A549 (cell line): ENCODE measurements around the gene TMEM44. TPM values are rescaled to one million over a fixed set of nuclear protein-coding genes. Genes with fewer than 3 reads are reported as not detected.

Experiments
- ATAC-seq, 2 experiments: fragments of 200-7000 bp in 1 of 2; fragments of >200 bp in 1 of 2; cut with Nextera tagmentation in 1 of 2; cut with Tn5 transposase in 1 of 2; 3 replicates each; pipeline versions ENCODE4 v1.8.0 to v1.9.1; 2018 to 2020; ENCODE audit warnings: mild to moderate bottlenecking in 1 of 2, moderate library complexity in 1 of 2
- CTCF ChIA-PET: fragments of 300-600 bp; sonication (Branson Sonifier 250); formaldehyde crosslinking; extraction: SDS; loops from one replicate; lab custom pipeline; 2021; ENCODE audit warnings: antibody characterized with exemption, inconsistent platforms; lab: Yijun Ruan, JAX
- POLR2A ChIA-PET: fragments of 350-600 bp; formaldehyde crosslinking; extraction: SDS; loops from one replicate; lab custom pipeline; 2021; ENCODE audit warnings: antibody characterized with exemption, inconsistent platforms; lab: Yijun Ruan, JAX
- DNase-seq, 2 experiments: peaks; one replicate each; pipeline versions ENCODE4 v3.0.0 to v3.0.0-alpha.2; 2011 to 2016; ENCODE audit warnings: low read depth in 1 of 2, low spot score in 1 of 2
- FAIRE-seq: peaks from 2 replicates; lab custom pipeline; 2011; peaks lifted over from hg19 to GRCh38; lab: Jason Lieb, UNC
- H3K27ac ChIP-seq, 2 experiments: fragments of >200 bp; sonication (Bioruptor Twin); formaldehyde crosslinking; 3 replicates each; pipeline ENCODE4 v1.5.1; 2016 to 2017
- H3K4me1 ChIP-seq: fragments of >200 bp; sonication (Bioruptor Twin); formaldehyde crosslinking; 3 replicates; pipeline ENCODE4 v1.6.1; 2016
- H3K4me2 ChIP-seq: fragments of >200 bp; sonication (Bioruptor Twin); formaldehyde crosslinking; 3 replicates; pipeline ENCODE4 v1.6.1; 2016
- H3K4me3 ChIP-seq: fragments of >200 bp; sonication (Bioruptor Twin); formaldehyde crosslinking; 3 replicates; pipeline ENCODE4 v1.5.1; 2016
- H3K9me3 ChIP-seq: fragments of >200 bp; sonication (Bioruptor Twin); formaldehyde crosslinking; 3 replicates; pipeline ENCODE4 v1.6.1; 2016
- BHLHE40 ChIP-seq: IDR thresholded peaks from 2 replicates; pipeline ENCODE4 v1.6.1; 2012; ENCODE audit warnings: low read depth, low read length, inconsistent platforms
- CBX8 ChIP-seq: fragments of 200-600 bp; sonication (generic); IDR thresholded peaks from 2 replicates; pipeline ENCODE4 v1.6.1; 2016
- CHD2 ChIP-seq: fragments of 150-350 bp; IDR thresholded peaks from 2 replicates; pipeline ENCODE4 v1.6.1; 2014; ENCODE audit warnings: low read length; ENCODE audit not compliant: partially characterized antibody
- E2F6 ChIP-seq: IDR thresholded peaks from 2 replicates; pipeline ENCODE4 v1.6.1; 2012; ENCODE audit warnings: low read depth, borderline replicate concordance
- ESRRA ChIP-seq: fragments of 150-350 bp; IDR thresholded peaks from 2 replicates; pipeline ENCODE4 v1.6.1; 2014; ENCODE audit warnings: mild to moderate bottlenecking, low read length, borderline replicate concordance
- FOSB ChIP-seq: fragments of 250-450 bp; sonication (Bioruptor Pico); IDR thresholded peaks from 2 replicates; pipeline ENCODE4 v1.5.0; 2020; ENCODE audit warnings: mild to moderate bottlenecking, moderate library complexity
- GATA3 ChIP-seq: IDR thresholded peaks from 2 replicates; pipeline ENCODE4 v1.6.1; 2012; ENCODE audit warnings: borderline replicate concordance
- HDAC2 ChIP-seq: fragments of 200-600 bp; sonication (generic); IDR thresholded peaks from 2 replicates; pipeline ENCODE4 v1.6.1; 2016
- HEYL ChIP-seq: fragments of 250-450 bp; sonication (Bioruptor Pico); IDR thresholded peaks from 2 replicates; pipeline ENCODE4 v1.8.0; 2021; ENCODE audit warnings: mild to moderate bottlenecking, moderate library complexity
- HOXB5 ChIP-seq: fragments of 250-450 bp; sonication (Bioruptor Pico); IDR thresholded peaks from 2 replicates; pipeline ENCODE4 v1.5.0; 2020; ENCODE audit warnings: mild to moderate bottlenecking, moderate library complexity
- KDM1A ChIP-seq: fragments of 200-600 bp; sonication (generic); IDR thresholded peaks from 2 replicates; pipeline ENCODE4 v1.6.1; 2016; ENCODE audit warnings: low read depth, mild to moderate bottlenecking
- MAFK ChIP-seq: fragments of 450-650 bp; IDR thresholded peaks from 2 replicates; pipeline ENCODE4 v1.6.1; 2014; ENCODE audit not compliant: partially characterized antibody
- MAZ ChIP-seq: fragments of 150-350 bp; IDR thresholded peaks from 2 replicates; pipeline ENCODE4 v1.6.1; 2014; ENCODE audit warnings: antibody characterized with exemption, low read depth, low read length, borderline replicate concordance
- NFE2L2 ChIP-seq: fragments of 150-350 bp; conservative IDR thresholded peaks from 2 replicates; pipeline ENCODE4 v1.6.1; 2014; ENCODE audit warnings: low read length
- PHF8 ChIP-seq: fragments of 200-600 bp; sonication (generic); IDR thresholded peaks from 2 replicates; pipeline ENCODE4 v1.6.1; 2016; ENCODE audit warnings: low read depth, mild to moderate bottlenecking, antibody characterized with exemption, moderate library complexity, borderline replicate concordance
- POLR2A ChIP-seq: IDR thresholded peaks from 2 replicates; pipeline ENCODE4 v1.6.1; 2012; ENCODE audit warnings: mild to moderate bottlenecking, low read length
- POLR2AphosphoS2 ChIP-seq: conservative IDR thresholded peaks from 2 replicates; pipeline ENCODE4 v1.6.1; 2012; ENCODE audit warnings: low read length, improper control_type of control experiment, inconsistent platforms
- RARB ChIP-seq: fragments of 250-450 bp; sonication (Bioruptor Pico); IDR thresholded peaks from 2 replicates; pipeline ENCODE4 v1.8.0; 2021; ENCODE audit warnings: mild to moderate bottlenecking, moderate library complexity
- RCOR1 ChIP-seq: fragments of 150-350 bp; IDR thresholded peaks from 2 replicates; pipeline ENCODE4 v1.6.1; 2014; ENCODE audit warnings: antibody characterized with exemption, low read length, low read depth
- RNF2 ChIP-seq: fragments of 200-600 bp; sonication (generic); IDR thresholded peaks from 2 replicates; pipeline ENCODE4 v1.6.1; 2016; ENCODE audit warnings: low read depth, mild to moderate bottlenecking, antibody characterized with exemption, moderate library complexity, borderline replicate concordance
- TFCP2L1 ChIP-seq: fragments of 250-450 bp; sonication (Bioruptor Pico); IDR thresholded peaks from 2 replicates; pipeline ENCODE4 v1.5.0; 2021; ENCODE audit warnings: mild to moderate bottlenecking
- ZC3H11A ChIP-seq: fragments of 450-650 bp; IDR thresholded peaks from 2 replicates; pipeline ENCODE4 v1.6.1; 2014; ENCODE audit warnings: antibody characterized with exemption, mild to moderate bottlenecking
- ZFP36 ChIP-seq: fragments of 450-650 bp; IDR thresholded peaks from 2 replicates; pipeline ENCODE4 v1.6.1; 2014; ENCODE audit warnings: borderline replicate concordance; ENCODE audit not compliant: partially characterized antibody
- ZNF302 ChIP-seq: fragments of 250-450 bp; sonication (Bioruptor Pico); IDR thresholded peaks from 2 replicates; pipeline ENCODE4 v1.9.0; 2021; ENCODE audit warnings: inconsistent platforms, mild to moderate bottlenecking, moderate library complexity
- WGBS: methylation state at CpG from one replicate; pipeline ENCODE4 v1.1.6; 2017; ENCODE audit errors: missing lambda C conversion rate; 5-methylcytosine and 5-hydroxymethylcytosine counted together
- polyA plus RNA-seq, 4 experiments: library from polyadenylated mRNA; depleted of rRNA in 3 of 4; stranded (reverse); fragments of >200 nt; fragmentation: RNase III in 1 of 4; extraction: RNeasy Plus Mini Kit Qiagen cat#74134 plus additional on column Dnase treatment in 1 of 4; gene quantifications; 2 replicates in 3 of 4; 3 replicates in 1 of 4; pipeline ENCODE4 v1.2.3, GENCODE V29; 2011 to 2017
- TF ChIP-seq, protein P1 (sequence below): IDR thresholded peaks from 2 replicates; pipeline ENCODE4 v1.6.1; 2012
- TF ChIP-seq, protein P2 (sequence below): fragments of 250-450 bp; sonication (Bioruptor Pico); IDR thresholded peaks from 2 replicates; pipeline ENCODE4 v1.5.0; 2021; ENCODE audit warnings: mild to moderate bottlenecking, moderate library complexity, borderline replicate concordance
- TF ChIP-seq, protein P3 (sequence below): fragments of 200-600 bp; sonication (generic); IDR thresholded peaks from 2 replicates; pipeline ENCODE4 v1.6.1; 2016; ENCODE audit warnings: antibody characterized with exemption, mild to moderate bottlenecking, moderate library complexity

TMEM44 gene
- polyA plus RNA-seq, 2 of the 4 experiments (the other 2 are of a cell fraction): 16.0 to 17.0 TPM

GRCh38 chr3:194647747-194648146 is 14.5 kb upstream of the TMEM44 start:
- TF ChIP-seq, protein P1, sequence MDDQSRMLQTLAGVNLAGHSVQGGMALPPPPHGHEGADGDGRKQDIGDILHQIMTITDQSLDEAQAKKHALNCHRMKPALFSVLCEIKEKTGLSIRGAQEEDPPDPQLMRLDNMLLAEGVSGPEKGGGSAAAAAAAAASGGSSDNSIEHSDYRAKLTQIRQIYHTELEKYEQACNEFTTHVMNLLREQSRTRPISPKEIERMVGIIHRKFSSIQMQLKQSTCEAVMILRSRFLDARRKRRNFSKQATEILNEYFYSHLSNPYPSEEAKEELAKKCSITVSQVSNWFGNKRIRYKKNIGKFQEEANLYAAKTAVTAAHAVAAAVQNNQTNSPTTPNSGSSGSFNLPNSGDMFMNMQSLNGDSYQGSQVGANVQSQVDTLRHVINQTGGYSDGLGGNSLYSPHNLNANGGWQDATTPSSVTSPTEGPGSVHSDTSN: no peak
- TF ChIP-seq, protein P2, sequence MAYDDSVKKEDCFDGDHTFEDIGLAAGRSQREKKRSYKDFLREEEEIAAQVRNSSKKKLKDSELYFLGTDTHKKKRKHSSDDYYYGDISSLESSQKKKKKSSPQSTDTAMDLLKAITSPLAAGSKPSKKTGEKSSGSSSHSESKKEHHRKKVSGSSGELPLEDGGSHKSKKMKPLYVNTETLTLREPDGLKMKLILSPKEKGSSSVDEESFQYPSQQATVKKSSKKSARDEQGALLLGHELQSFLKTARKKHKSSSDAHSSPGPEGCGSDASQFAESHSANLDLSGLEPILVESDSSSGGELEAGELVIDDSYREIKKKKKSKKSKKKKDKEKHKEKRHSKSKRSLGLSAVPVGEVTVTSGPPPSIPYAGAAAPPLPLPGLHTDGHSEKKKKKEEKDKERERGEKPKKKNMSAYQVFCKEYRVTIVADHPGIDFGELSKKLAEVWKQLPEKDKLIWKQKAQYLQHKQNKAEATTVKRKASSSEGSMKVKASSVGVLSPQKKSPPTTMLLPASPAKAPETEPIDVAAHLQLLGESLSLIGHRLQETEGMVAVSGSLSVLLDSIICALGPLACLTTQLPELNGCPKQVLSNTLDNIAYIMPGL (CRISPR knock-in tag): no peak
- TF ChIP-seq ZNF302 (CRISPR knock-in tag) (no peak), CBX8 (no peak)
- TF ChIP-seq, all 56 proteins: peak for 0
- no peak overlapping the region for H3K4me2 ChIP-seq
- H3K27ac ChIP-seq: no peak overlapping the region
- FAIRE-seq (no peak), ATAC-seq (no peak), DNase-seq (no peak)
- no peak overlapping the region for H3K4me3 ChIP-seq
- no peaks in the 10 kb centered on the region for H3K4me1 ChIP-seq
- 94% methylated on average over 3 of the region's 3 CpGs for WGBS
- no peaks in the 10 kb centered on the region for H3K9me3 ChIP-seq
- ChIA-PET POLR2A (no interaction called here), CTCF (interaction anchor here (1.1 kb wide), 1 partner anchor 314 kb away, joined by 3 read pairs; no protein-coding TSS in a partner anchor)

GRCh38 chr3:194642769-194643168 is 9.6 kb upstream of the TMEM44 start:
- no peak for ATAC-seq
- FAIRE-seq: no peak
- TF ChIP-seq HOXB5 (CRISPR knock-in tag): no peak
- TF ChIP-seq E2F6: no peak
- no peak for TF ChIP-seq GATA3
- TF ChIP-seq NFE2L2: no peak
- TF ChIP-seq BHLHE40: no peak
- no peak for TF ChIP-seq ESRRA
- TF ChIP-seq RARB: no peak
- no peak for TF ChIP-seq RNF2
- no peak for TF ChIP-seq PHF8
- no peak for TF ChIP-seq POLR2A
- ChIA-PET CTCF (interaction anchor here (0.6 to 1.9 kb wide), 3 partner anchors 10 to 585 kb away, joined by 3 to 11 read pairs (median 6); partner anchors contain the start of gene TMEM44), POLR2A (no interaction called here)
- Histone ChIP-seq H3K4me3 (no peak overlapping the region), H3K9me3 (no peaks in the 10 kb centered on the region), H3K4me2 (no peak overlapping the region), H3K27ac (no peak overlapping the region), H3K4me1 (no peaks in the 10 kb centered on the region)
- WGBS: 93% methylated on average over 2 of the region's 2 CpGs
- no peak for DNase-seq

- CTCF ChIA-PET: interaction anchor here (0.6 to 1.7 kb wide), 4 partner anchors 9 to 1388 kb away, joined by 3 to 5 read pairs (median 4); no protein-coding TSS in a partner anchor
- Histone ChIP-seq H3K4me1 (no peaks in the 10 kb centered on the region), H3K4me3 (no peak overlapping the region), H3K27ac (no peak overlapping the region), H3K9me3 (no peaks in the 10 kb centered on the region), H3K4me2 (no peak overlapping the region)
- DNase-seq: peak in 1 of 2 experiments; percentile 29
- FAIRE-seq: no peak
- WGBS: 69% methylated on average over 7 of the region's 7 CpGs
- POLR2A ChIA-PET: no interaction called here
- ATAC-seq: peak; percentile 66 to 85; a peak in 5 of 6 replicates
- TF ChIP-seq POLR2AphosphoS2 (no peak), RCOR1 (no peak), HEYL (CRISPR knock-in tag) (no peak), MAZ (no peak), HDAC2 (no peak), RNF2 (no peak), ZFP36 (no peak), CHD2 (no peak), FOSB (CRISPR knock-in tag) (no peak), KDM1A (no peak), ZC3H11A (no peak), MAFK (no peak), TFCP2L1 (CRISPR knock-in tag) (no peak)
- TF ChIP-seq, protein P2 (CRISPR knock-in tag): no peak
- TF ChIP-seq, protein P3, sequence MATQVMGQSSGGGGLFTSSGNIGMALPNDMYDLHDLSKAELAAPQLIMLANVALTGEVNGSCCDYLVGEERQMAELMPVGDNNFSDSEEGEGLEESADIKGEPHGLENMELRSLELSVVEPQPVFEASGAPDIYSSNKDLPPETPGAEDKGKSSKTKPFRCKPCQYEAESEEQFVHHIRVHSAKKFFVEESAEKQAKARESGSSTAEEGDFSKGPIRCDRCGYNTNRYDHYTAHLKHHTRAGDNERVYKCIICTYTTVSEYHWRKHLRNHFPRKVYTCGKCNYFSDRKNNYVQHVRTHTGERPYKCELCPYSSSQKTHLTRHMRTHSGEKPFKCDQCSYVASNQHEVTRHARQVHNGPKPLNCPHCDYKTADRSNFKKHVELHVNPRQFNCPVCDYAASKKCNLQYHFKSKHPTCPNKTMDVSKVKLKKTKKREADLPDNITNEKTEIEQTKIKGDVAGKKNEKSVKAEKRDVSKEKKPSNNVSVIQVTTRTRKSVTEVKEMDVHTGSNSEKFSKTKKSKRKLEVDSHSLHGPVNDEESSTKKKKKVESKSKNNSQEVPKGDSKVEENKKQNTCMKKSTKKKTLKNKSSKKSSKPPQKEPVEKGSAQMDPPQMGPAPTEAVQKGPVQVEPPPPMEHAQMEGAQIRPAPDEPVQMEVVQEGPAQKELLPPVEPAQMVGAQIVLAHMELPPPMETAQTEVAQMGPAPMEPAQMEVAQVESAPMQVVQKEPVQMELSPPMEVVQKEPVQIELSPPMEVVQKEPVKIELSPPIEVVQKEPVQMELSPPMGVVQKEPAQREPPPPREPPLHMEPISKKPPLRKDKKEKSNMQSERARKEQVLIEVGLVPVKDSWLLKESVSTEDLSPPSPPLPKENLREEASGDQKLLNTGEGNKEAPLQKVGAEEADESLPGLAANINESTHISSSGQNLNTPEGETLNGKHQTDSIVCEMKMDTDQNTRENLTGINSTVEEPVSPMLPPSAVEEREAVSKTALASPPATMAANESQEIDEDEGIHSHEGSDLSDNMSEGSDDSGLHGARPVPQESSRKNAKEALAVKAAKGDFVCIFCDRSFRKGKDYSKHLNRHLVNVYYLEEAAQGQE: no peak
Observed at GRCh38 chr3:194640829-194641228, 7.6 kb upstream of the TMEM44 start.
